NCI-H526 treated with DMSO at 0.1 percent for 48 hours (cell line): Measurements from ENCODE around the gene TRPM8.

ENCODE experiments used
- DNase-seq: peaks from one replicate; lab custom pipeline; 2025; lab: John Stamatoyannopoulos, UW

The TRPM8 gene

DNA sequence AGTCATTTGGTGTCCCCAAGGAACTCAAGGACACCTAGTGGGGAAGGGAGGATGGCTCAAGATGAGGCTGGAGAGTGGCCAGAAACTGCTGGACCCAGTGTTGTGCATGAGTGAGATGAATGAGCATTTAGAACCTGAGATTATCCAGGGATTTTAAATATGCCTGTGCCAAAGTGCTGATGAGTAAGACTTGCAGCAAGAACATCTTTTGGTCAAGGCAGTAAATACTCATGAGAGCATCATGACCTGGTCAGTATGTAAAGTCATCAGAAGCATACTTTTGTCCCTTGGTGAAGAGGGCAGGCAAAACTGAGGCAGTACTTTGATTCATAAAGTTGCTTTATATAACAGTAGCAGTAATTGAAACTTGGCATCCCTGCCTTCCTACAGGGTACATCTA is 130.2 kb downstream of the TRPM8 start:
- no peak for DNase-seq

DNA sequence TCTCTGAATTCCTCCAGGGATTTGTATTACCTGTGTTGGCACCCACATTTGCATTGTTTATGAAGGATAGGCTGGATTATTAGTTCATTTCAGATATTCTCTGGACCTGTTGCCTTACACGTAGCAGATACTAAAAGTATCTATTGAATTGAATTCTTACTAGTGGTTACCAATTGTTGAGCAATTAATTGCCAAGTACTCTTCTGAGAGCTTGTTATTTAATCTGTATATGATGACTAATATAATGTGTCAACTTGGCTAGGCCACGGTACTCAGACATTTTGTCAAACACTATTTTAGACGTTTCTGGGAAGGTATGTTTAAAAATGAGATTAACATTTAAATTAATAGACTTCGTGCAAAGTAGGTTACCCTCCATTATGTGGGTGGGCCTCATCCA is 130.9 kb downstream of the TRPM8 start:
- no peak for DNase-seq

- DNase-seq, result no peak
These were observed 133.4 kb downstream of the TRPM8 start, which contains the start of gene SPP2 for GRCh38 chr2:234050455-234051135. Gene SPP2 (plus strand): TSS chr2:234050702. CDS start chr2:234050787, 85 bp downstream.

- no peak for DNase-seq
These were observed 134.3 kb downstream of the TRPM8 start for GRCh38 chr2:234051374-234052070.

DNA sequence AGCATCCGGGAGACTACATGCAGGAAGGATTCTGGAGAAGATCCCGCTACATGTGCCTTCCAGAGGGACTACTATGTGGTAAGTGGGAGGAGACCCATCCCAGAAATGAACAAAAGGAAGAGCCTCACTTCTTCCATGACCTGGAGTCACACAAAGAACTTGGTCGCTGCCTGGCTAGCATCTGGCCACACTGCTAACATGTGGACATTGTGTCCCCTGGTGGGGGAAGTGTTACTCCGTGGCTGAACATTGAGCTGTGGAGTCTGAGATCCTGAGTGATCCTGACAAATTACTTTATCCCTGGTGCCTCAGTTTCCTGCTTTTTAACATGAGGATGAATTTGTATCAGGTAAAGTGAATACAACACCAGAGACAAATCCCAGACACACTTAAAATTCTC is 141.7 kb downstream of the TRPM8 start:
- DNase-seq, result no peak

DNA sequence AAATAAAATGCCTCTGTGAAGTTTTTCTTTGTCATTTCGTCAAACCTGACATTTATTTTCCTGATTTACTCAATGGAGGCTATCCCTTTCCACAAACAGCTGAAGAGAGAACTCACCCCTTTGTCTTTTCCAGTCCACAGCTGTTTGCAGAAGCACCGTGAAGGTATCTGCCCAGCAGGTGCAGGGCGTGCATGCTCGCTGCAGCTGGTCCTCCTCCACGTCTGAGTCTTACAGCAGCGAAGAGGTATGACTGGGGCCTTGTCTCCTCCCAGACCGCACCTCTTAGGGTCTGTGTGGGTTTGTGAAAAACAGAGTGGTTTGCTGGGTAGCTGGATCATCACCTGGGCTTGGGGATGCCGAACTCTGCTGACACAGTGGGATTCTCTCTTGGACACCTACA is 143.1 kb downstream of the TRPM8 start:
- no peak for DNase-seq

DNA sequence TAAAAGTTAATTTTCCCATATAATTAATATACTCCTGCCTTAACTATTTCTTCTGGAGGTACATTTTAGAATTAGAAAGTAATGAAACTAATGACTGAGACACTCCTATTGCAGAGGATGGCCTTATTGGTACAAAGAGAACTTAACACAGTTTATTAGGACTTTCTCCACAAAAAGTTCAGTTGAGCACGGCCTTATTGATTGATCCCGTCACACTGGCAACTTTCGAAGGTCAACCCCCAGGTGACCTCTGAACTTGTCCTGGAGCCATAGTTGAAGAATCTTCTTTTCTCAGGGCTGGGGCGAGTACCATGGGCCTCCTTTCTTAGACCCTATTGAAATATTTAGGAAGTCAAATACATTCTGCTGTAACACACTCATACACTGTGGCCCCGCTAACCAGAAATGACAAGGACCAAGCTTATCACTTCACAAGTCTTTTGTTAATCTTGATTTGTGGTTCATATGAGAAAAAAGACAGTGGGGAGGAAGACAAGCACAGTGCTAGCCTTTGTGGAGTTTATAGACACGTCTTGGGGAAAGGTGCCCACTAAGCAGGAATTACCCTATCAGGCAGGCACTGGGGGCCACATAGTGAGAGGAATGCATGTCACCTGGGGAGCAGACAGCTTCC is 144.6 kb downstream of the TRPM8 start:
- no peak for DNase-seq

DNA sequence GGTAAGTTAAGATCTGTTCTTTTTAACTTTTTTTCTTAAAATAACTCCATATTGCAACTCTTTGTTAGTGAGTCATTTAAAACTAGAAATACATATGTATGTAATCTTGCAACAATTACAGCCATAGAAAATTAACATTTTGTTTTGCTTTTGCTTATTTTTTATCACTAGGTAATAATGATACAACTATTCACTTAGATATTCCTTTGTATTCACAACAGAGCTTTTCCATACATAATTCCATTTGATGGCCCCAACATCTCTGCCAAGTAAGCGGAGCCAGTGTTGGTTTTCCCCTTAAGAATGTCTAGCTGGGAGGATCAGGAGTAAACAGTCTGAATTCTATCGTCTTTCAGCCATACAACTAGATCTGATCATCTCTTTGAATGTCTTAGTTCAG is 149.4 kb downstream of the TRPM8 start:
- DNase-seq, result no peak
